ENCODE data around the gene CBX6. TPM values are rescaled to one million over a fixed set of nuclear protein-coding genes. Genes with fewer than 3 reads are reported as not detected.
A peak's percentile ranks its signal among the peaks of the same experiment; 100 is the strongest.

Gene CBX6
- total RNA-seq, 1 experiment from 2014 or later: 90.0 TPM

DNA sequence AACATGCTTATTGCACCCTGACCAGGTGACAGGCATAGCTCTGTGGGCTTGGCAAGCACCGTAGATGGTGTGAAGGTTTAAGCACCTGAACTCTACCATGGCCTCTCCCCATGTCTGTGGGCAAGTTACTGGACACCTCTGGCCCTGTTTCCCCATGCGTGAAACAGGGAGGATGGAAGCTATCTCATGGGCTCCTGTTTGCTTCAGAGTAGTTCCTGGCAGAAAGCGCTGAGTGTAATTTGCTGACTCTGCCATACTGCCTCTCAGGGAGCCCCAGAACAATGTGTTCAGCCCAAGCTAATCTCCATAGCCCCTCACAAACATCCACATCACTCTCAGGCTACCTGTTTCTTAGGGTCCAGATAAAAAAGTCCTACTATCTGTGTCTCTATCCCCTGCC, 2.4 kb downstream of the CBX6 start:
- H3K79me2 ChIP-seq (ENCODE audit: insufficient read depth, low read length): peaks cover 55% of the 10 kb centered on the region

More for the DNA sequence above, 2.4 kb downstream of the CBX6 start:
- Histone ChIP-seq H3K4me3 (replicated peaks in 1 of 2; ENCODE audit: low read depth in 1 of 2, low read length in 2 of 2) (no peak overlapping the region), H3K36me3 (ENCODE audit: control insufficient read depth in 1 of 2, insufficient read depth in 2 of 2, low read length in 2 of 2) (peaks cover 20 to 36% of the 10 kb centered on the region in 2 experiments), H4K20me1 (ENCODE audit: insufficient read depth) (no peaks in the 10 kb centered on the region), H3K4me1 (ENCODE audit: control insufficient read depth in 1 of 2, insufficient read depth in 2 of 2, low read length in 2 of 2) (peaks cover 11 to 45% of the 10 kb centered on the region in 2 experiments), H3K27ac (ENCODE audit: low read depth, low read length) (peak overlapping the region; percentile 84; the same call in 1 of the 2 replicates), H3K9ac (ENCODE audit: low read length) (no peak overlapping the region), H3K9me3 (ENCODE audit: control insufficient read depth in 1 of 2, insufficient read depth in 1 of 2, low read depth in 1 of 2, low read length in 2 of 2) (no peaks in the 10 kb centered on the region), H3K9me2 (ENCODE audit: insufficient read depth) (no peaks in the 10 kb centered on the region), H3K4me2 (ENCODE audit: low read length) (peak overlapping the region; percentile 87), H3K27me3 (ENCODE audit: insufficient read depth, low read length) (no peaks in the 10 kb centered on the region), H2AFZ (ENCODE audit: low read depth, low read length, poor library complexity, severe bottlenecking) (no peak overlapping the region)
- no peak for DNase-seq (ENCODE audit: low read depth, low spot score)
- ATAC-seq: no peak
- POLR2A ChIA-PET: interaction anchor here (0.9 to 2.1 kb wide), 5 partner anchors 16 to 450 kb away, joined by 3 to 5 read pairs (median 4); partner anchors contain the start of gene RPL3
- intact Hi-C loops (cut with micrococcal nuclease): loop anchor here (1.0 to 5.0 kb wide), 4 partner anchors 101 to 438 kb away; no protein-coding TSS in a partner anchor
- TF ChIP-seq CEBPB (IDR thresholded peaks at IDR 0.05; ENCODE audit: low read depth) (no peak), JUND (IDR thresholded peaks at IDR 0.05) (no peak), ZNF274 (IDR thresholded peaks at IDR 0.05; ENCODE audit: low read depth, low read length) (no peak), RAD21 (IDR thresholded peaks at IDR 0.05; ENCODE audit: low read depth) (no peak), ZFX (IDR thresholded peaks at IDR 0.05) (no peak), ELF1 (IDR thresholded peaks at IDR 0.05; ENCODE audit: borderline replicate concordance, low read depth) (no peak), POLR2A (IDR thresholded peaks at IDR 0.05; ENCODE audit: borderline replicate concordance, extremely low read depth, insufficient read depth, insufficient read length) (no peak), SIN3A (IDR thresholded peaks at IDR 0.05; ENCODE audit: low read depth) (no peak), EZH2phosphoT487 (IDR thresholded peaks at IDR 0.05; ENCODE audit: borderline replicate concordance) (no peak), TCF7L2 (IDR thresholded peaks at IDR 0.05; ENCODE audit: borderline replicate concordance, extremely low read depth, insufficient read depth, insufficient read length) (no peak)
- TF ChIP-seq, protein P1, sequence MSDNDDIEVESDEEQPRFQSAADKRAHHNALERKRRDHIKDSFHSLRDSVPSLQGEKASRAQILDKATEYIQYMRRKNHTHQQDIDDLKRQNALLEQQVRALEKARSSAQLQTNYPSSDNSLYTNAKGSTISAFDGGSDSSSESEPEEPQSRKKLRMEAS (IDR thresholded peaks at IDR 0.05): no peak
- TF ChIP-seq, protein P2, sequence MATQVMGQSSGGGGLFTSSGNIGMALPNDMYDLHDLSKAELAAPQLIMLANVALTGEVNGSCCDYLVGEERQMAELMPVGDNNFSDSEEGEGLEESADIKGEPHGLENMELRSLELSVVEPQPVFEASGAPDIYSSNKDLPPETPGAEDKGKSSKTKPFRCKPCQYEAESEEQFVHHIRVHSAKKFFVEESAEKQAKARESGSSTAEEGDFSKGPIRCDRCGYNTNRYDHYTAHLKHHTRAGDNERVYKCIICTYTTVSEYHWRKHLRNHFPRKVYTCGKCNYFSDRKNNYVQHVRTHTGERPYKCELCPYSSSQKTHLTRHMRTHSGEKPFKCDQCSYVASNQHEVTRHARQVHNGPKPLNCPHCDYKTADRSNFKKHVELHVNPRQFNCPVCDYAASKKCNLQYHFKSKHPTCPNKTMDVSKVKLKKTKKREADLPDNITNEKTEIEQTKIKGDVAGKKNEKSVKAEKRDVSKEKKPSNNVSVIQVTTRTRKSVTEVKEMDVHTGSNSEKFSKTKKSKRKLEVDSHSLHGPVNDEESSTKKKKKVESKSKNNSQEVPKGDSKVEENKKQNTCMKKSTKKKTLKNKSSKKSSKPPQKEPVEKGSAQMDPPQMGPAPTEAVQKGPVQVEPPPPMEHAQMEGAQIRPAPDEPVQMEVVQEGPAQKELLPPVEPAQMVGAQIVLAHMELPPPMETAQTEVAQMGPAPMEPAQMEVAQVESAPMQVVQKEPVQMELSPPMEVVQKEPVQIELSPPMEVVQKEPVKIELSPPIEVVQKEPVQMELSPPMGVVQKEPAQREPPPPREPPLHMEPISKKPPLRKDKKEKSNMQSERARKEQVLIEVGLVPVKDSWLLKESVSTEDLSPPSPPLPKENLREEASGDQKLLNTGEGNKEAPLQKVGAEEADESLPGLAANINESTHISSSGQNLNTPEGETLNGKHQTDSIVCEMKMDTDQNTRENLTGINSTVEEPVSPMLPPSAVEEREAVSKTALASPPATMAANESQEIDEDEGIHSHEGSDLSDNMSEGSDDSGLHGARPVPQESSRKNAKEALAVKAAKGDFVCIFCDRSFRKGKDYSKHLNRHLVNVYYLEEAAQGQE (IDR thresholded peaks at IDR 0.05; ENCODE audit: low read depth): no peak
- TF ChIP-seq, protein P3, sequence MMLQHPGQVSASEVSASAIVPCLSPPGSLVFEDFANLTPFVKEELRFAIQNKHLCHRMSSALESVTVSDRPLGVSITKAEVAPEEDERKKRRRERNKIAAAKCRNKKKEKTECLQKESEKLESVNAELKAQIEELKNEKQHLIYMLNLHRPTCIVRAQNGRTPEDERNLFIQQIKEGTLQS (IDR thresholded peaks at IDR 0.05): no peak
- TF ChIP-seq, protein P4, sequence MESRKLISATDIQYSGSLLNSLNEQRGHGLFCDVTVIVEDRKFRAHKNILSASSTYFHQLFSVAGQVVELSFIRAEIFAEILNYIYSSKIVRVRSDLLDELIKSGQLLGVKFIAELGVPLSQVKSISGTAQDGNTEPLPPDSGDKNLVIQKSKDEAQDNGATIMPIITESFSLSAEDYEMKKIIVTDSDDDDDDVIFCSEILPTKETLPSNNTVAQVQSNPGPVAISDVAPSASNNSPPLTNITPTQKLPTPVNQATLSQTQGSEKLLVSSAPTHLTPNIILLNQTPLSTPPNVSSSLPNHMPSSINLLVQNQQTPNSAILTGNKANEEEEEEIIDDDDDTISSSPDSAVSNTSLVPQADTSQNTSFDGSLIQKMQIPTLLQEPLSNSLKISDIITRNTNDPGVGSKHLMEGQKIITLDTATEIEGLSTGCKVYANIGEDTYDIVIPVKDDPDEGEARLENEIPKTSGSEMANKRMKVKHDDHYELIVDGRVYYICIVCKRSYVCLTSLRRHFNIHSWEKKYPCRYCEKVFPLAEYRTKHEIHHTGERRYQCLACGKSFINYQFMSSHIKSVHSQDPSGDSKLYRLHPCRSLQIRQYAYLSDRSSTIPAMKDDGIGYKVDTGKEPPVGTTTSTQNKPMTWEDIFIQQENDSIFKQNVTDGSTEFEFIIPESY (IDR thresholded peaks at IDR 0.05; ENCODE audit: extremely low read depth, insufficient replicate concordance, low read length): no peak
- BruUV-seq (replicated peaks): no TSS peak
- RAD21 ChIA-PET (ENCODE audit: low non-redundant PET in 1 of 2, low total read pairs in 2 of 2, uncharacterized antibody in 2 of 2, unreplicated experiment in 2 of 2): interaction anchor here (0.7 to 1.5 kb wide), 6 partner anchors 55 to 134 kb away, joined by 3 to 9 read pairs (median 4); no protein-coding TSS in a partner anchor
- CTCF ChIA-PET: interaction anchor here (0.6 to 3.1 kb wide), 27 partner anchors 8 to 654 kb away, joined by 3 to 58 read pairs (median 5); partner anchors contain the start of genes CBX7 and NPTXR

Measured in HCT116 (cell line).